ENCODE measurements around the gene ZNF683. TPM values are rescaled to one million over a fixed set of nuclear protein-coding genes. Genes with fewer than 3 reads are reported as not detected.

ZNF683 gene
- total RNA-seq, 1 experiment from 2014 or later = not detected

GRCh38 chr1:26320896-26321295 is 51.7 kb downstream of the ZNF683 start:
- H3K4me2 ChIP-seq (ENCODE audit: low read length) = no peak overlapping the region
- DNase-seq (no peak), ATAC-seq (no peak)
- no peaks in the 10 kb centered on the region for H3F3A ChIP-seq (ENCODE audit: low read length, unreplicated experiment)
- TF ChIP-seq CTCF (conservative IDR thresholded peaks at IDR 0.05; ENCODE audit: low read depth, low read length) (no peak), EZH2phosphoT487 (IDR thresholded peaks at IDR 0.05; ENCODE audit: borderline replicate concordance, low read length) (no peak), EZH2 (IDR thresholded peaks at IDR 0.05; ENCODE audit: low read length, unreplicated experiment) (no peak)
- no peaks in the 10 kb centered on the region for H3K9me2 ChIP-seq (replicated peaks; ENCODE audit: low read length)
- no peak overlapping the region for H3K27ac ChIP-seq (ENCODE audit: low read length)
- no peak overlapping the region for H2AFZ ChIP-seq (ENCODE audit: low read length)
- no peaks in the 10 kb centered on the region for H3K79me2 ChIP-seq (ENCODE audit: low read length)
- no TSS peak for BruUV-seq (replicated peaks)
- CTCF ChIA-PET = interaction anchor here (1.0 kb wide), 1 partner anchor 45 kb away, joined by 6 read pairs; no protein-coding TSS in a partner anchor
- intact Hi-C loops (cut with micrococcal nuclease) = loop anchor here (1.0 to 5.0 kb wide), 6 partner anchors 18 to 152 kb away; partner anchors contain the start of genes CEP85 and ZNF593
- H3K36me3 ChIP-seq (ENCODE audit: low read depth, low read length) = no peaks in the 10 kb centered on the region
- H4K20me1 ChIP-seq (ENCODE audit: low read length) = no peaks in the 10 kb centered on the region
- no peak overlapping the region for H3K4me3 ChIP-seq (ENCODE audit: low read length)
- H3K9me3 ChIP-seq (ENCODE audit: low read length) = no peaks in the 10 kb centered on the region
- no peak overlapping the region for H3K9ac ChIP-seq (ENCODE audit: low read length)
- POLR2A ChIA-PET (ENCODE audit: unreplicated experiment) = interaction anchor here (0.6 kb wide), 1 partner anchor 35 kb away, joined by 4 read pairs; no protein-coding TSS in a partner anchor
- H3K27me3 ChIP-seq (ENCODE audit: low read length) = no peaks in the 10 kb centered on the region
- no peaks in the 10 kb centered on the region for H3K4me1 ChIP-seq (ENCODE audit: insufficient read depth, low read length)

GRCh38 chr1:26318338-26319064 is 54.0 kb downstream of the ZNF683 start:
- no peaks in the 10 kb centered on the region for H3K4me1 ChIP-seq (ENCODE audit: insufficient read depth, low read length)
- TF ChIP-seq CTCF (conservative IDR thresholded peaks at IDR 0.05; ENCODE audit: low read depth, low read length) (no peak), EZH2phosphoT487 (IDR thresholded peaks at IDR 0.05; ENCODE audit: borderline replicate concordance, low read length) (no peak), EZH2 (IDR thresholded peaks at IDR 0.05; ENCODE audit: low read length, unreplicated experiment) (no peak)
- no peaks in the 10 kb centered on the region for H3K9me2 ChIP-seq (replicated peaks; ENCODE audit: low read length)
- ATAC-seq (no peak), DNase-seq (no peak)
- H3K4me2 ChIP-seq (ENCODE audit: low read length) = no peak overlapping the region
- no peaks in the 10 kb centered on the region for H3K27me3 ChIP-seq (ENCODE audit: low read length)
- H3K4me3 ChIP-seq (ENCODE audit: low read length) = no peak overlapping the region
- H3F3A ChIP-seq (ENCODE audit: low read length, unreplicated experiment) = no peaks in the 10 kb centered on the region
- no peak overlapping the region for H3K27ac ChIP-seq (ENCODE audit: low read length)
- no peak overlapping the region for H3K9ac ChIP-seq (ENCODE audit: low read length)
- no peaks in the 10 kb centered on the region for H4K20me1 ChIP-seq (ENCODE audit: low read length)
- H3K79me2 ChIP-seq (ENCODE audit: low read length) = no peaks in the 10 kb centered on the region
- intact Hi-C loops (cut with micrococcal nuclease) = no loop called here
- CTCF ChIA-PET = interaction anchor here (1.0 kb wide), 1 partner anchor 43 kb away, joined by 3 read pairs; no protein-coding TSS in a partner anchor
- no peaks in the 10 kb centered on the region for H3K36me3 ChIP-seq (ENCODE audit: low read depth, low read length)
- no TSS peak for BruUV-seq (replicated peaks)
- no peaks in the 10 kb centered on the region for H3K9me3 ChIP-seq (ENCODE audit: low read length)
- no peak overlapping the region for H2AFZ ChIP-seq (ENCODE audit: low read length)
- POLR2A ChIA-PET (ENCODE audit: unreplicated experiment) = no interaction called here

Data from PC-3 (cell line).